H9 (cell line): ENCODE measurements around the gene HDDC2. TPM values are rescaled to one million over a fixed set of nuclear protein-coding genes. Genes with fewer than 3 reads are reported as not detected.

ENCODE experiments used
- DNase-seq: peaks from one replicate; pipeline ENCODE4 v3.0.0-alpha.2; 2017
- H2AFZ ChIP-seq: one replicate; pipeline ENCODE4 v1.6.1; 2013; ENCODE audit warnings: mild to moderate bottlenecking, low read length, control low read depth, moderate library complexity
- H2AK5ac ChIP-seq: 2 replicates; pipeline ENCODE4 v1.6.1; 2013; ENCODE audit warnings: low read length, control low read depth, mixed read lengths; ENCODE audit not compliant: insufficient read length
- H2BK120ac ChIP-seq: one replicate; pipeline ENCODE4 v1.6.1; 2013; ENCODE audit warnings: low read depth, mild to moderate bottlenecking, low read length, control low read depth, inconsistent platforms; ENCODE audit not compliant: poor library complexity, severe bottlenecking
- H2BK12ac ChIP-seq: 2 replicates; pipeline ENCODE4 v1.6.1; 2013; ENCODE audit warnings: low read length, control low read depth, mixed read lengths, low read depth; ENCODE audit not compliant: insufficient read length
- H2BK15ac ChIP-seq: 2 replicates; pipeline ENCODE4 v1.6.1; 2013; ENCODE audit warnings: low read depth, low read length, control low read depth
- H2BK20ac ChIP-seq: one replicate; pipeline ENCODE4 v1.6.1; 2013; ENCODE audit warnings: low read depth, mild to moderate bottlenecking, low read length, control low read depth, inconsistent platforms; ENCODE audit not compliant: poor library complexity, severe bottlenecking
- H2BK5ac ChIP-seq: 2 replicates; pipeline ENCODE4 v1.6.1; 2013; ENCODE audit warnings: low read length, control low read depth, mixed read lengths; ENCODE audit not compliant: insufficient read length
- H3K14ac ChIP-seq: 2 replicates; pipeline ENCODE4 v1.6.1; 2013; ENCODE audit warnings: low read length, control low read depth; ENCODE audit not compliant: insufficient read depth
- H3K18ac ChIP-seq: 2 replicates; pipeline ENCODE4 v1.6.1; 2013; ENCODE audit warnings: low read depth, mild to moderate bottlenecking, mixed read lengths, low read length, control low read depth; ENCODE audit not compliant: insufficient read length
- H3K23ac ChIP-seq: 2 replicates; pipeline ENCODE4 v1.6.1; 2013; ENCODE audit warnings: low read length, control low read depth, mixed read lengths, low read depth; ENCODE audit not compliant: insufficient read length
- H3K23me2 ChIP-seq: 2 replicates; pipeline ENCODE4 v1.6.1; 2013; ENCODE audit warnings: low read depth, mild to moderate bottlenecking, mixed read lengths, low read length, control low read depth; ENCODE audit not compliant: insufficient read length, poor library complexity, severe bottlenecking
- H3K27ac ChIP-seq: 2 replicates; pipeline ENCODE4 v1.5.1; 2013; ENCODE audit warnings: low read length, control low read depth, mixed read lengths, low read depth; ENCODE audit not compliant: insufficient read length
- H3K27me3 ChIP-seq: 2 replicates; pipeline ENCODE4 v1.6.1; 2013; ENCODE audit warnings: low read length, control low read depth, inconsistent platforms; ENCODE audit not compliant: insufficient read depth
- H3K4ac ChIP-seq: 2 replicates; pipeline ENCODE4 v1.6.1; 2013; ENCODE audit warnings: low read depth, mild to moderate bottlenecking, control low read depth, inconsistent platforms, low read length, moderate library complexity
- H3K4me1 ChIP-seq: 2 replicates; pipeline ENCODE4 v1.6.1; 2013; ENCODE audit warnings: low read length, control low read depth, inconsistent platforms; ENCODE audit not compliant: insufficient read depth
- H3K4me2 ChIP-seq: 2 replicates; pipeline ENCODE4 v1.6.1; 2013; ENCODE audit warnings: low read length, control low read depth, mixed read lengths; ENCODE audit not compliant: insufficient read length, insufficient read depth
- H3K56ac ChIP-seq: 2 replicates; pipeline ENCODE4 v1.6.1; 2013; ENCODE audit warnings: low read depth, mild to moderate bottlenecking, mixed read lengths, low read length, control low read depth; ENCODE audit not compliant: insufficient read length
- H3K79me1 ChIP-seq: 2 replicates; pipeline ENCODE4 v1.6.1; 2013; ENCODE audit warnings: low read depth, mild to moderate bottlenecking, moderate library complexity, low read length, control low read depth, inconsistent platforms; ENCODE audit not compliant: insufficient read depth, poor library complexity, severe bottlenecking
- H3K79me2 ChIP-seq: 2 replicates; pipeline ENCODE4 v1.6.1; 2013; ENCODE audit warnings: low read length, control low read depth, inconsistent platforms; ENCODE audit not compliant: insufficient read depth
- H3K9ac ChIP-seq: 2 replicates; pipeline ENCODE4 v1.6.1; 2013; ENCODE audit warnings: low read length, control low read depth, mixed read lengths; ENCODE audit not compliant: insufficient read length; ENCODE audit errors: extremely low read depth
- H3K9me3 ChIP-seq: one replicate; pipeline ENCODE4 v1.6.1; 2013; ENCODE audit warnings: low read depth, low read length, inconsistent platforms; ENCODE audit not compliant: control insufficient read depth
- H3T11ph ChIP-seq: one replicate; pipeline ENCODE4 v1.6.1; 2013; ENCODE audit warnings: mild to moderate bottlenecking, low read length, control low read depth, inconsistent platforms
- H4K20me1 ChIP-seq: one replicate; pipeline ENCODE4 v1.6.1; 2013; ENCODE audit not compliant: control insufficient read depth, insufficient read length, insufficient read depth
- H4K5ac ChIP-seq: 2 replicates; pipeline ENCODE4 v1.6.1; 2013; ENCODE audit warnings: low read depth, mild to moderate bottlenecking, mixed read lengths, low read length, control low read depth; ENCODE audit not compliant: insufficient read length
- H4K8ac ChIP-seq: replicated peaks from 2 replicates; pipeline ENCODE4 v1.6.1; 2013; ENCODE audit warnings: low read length, control low read depth, mixed read lengths, low read depth; ENCODE audit not compliant: insufficient read length
- H4K91ac ChIP-seq: 2 replicates; pipeline ENCODE4 v1.6.1; 2013; ENCODE audit warnings: low read depth, mild to moderate bottlenecking, moderate library complexity, mixed read lengths, low read length, control low read depth; ENCODE audit not compliant: insufficient read length
- H3K27ac Mint-ChIP-seq, 3 experiments: 2 replicates in 2 of 3; 3 replicates in 1 of 3; pipeline ENCODE4 v1.8.0; 2020 to 2021; ENCODE audit warnings: mixed read lengths in 3 of 3, mild to moderate bottlenecking in 1 of 3, moderate library complexity in 1 of 3
- H3K27me3 Mint-ChIP-seq: 2 replicates; pipeline ENCODE4 v1.8.0; 2021; ENCODE audit warnings: low read depth, mild to moderate bottlenecking, moderate library complexity, mixed read lengths
- H3K36me3 Mint-ChIP-seq, 3 experiments: 2 replicates in 2 of 3; 3 replicates in 1 of 3; pipeline ENCODE4 v1.8.0; 2020 to 2021; ENCODE audit warnings: low read depth in 3 of 3, mixed read lengths in 3 of 3; ENCODE audit not compliant: insufficient read depth in 1 of 3
- H3K4me1 Mint-ChIP-seq, 2 experiments: 2 replicates each; pipeline ENCODE4 v1.8.0; 2020; ENCODE audit warnings: mixed read lengths in 2 of 2
- H3K4me3 Mint-ChIP-seq, 2 experiments: 2 replicates in 1 of 2; 3 replicates in 1 of 2; pipeline ENCODE4 v1.8.0; 2020 to 2021; ENCODE audit warnings: mild to moderate bottlenecking in 2 of 2, mixed read lengths in 2 of 2, moderate library complexity in 1 of 2
- H3K9me3 Mint-ChIP-seq, 2 experiments: 2 replicates in 1 of 2; 3 replicates in 1 of 2; pipeline ENCODE4 v1.8.0; 2020; ENCODE audit warnings: mild to moderate bottlenecking in 2 of 2, mixed read lengths in 2 of 2, moderate library complexity in 1 of 2
- WGBS: extraction: QIAGEN DNeasy Blood & Tissue Kit; methylation state at CpG from one replicate; pipeline ENCODE4 v1.1.7; 2013; ENCODE audit warnings: missing lambda C conversion rate, low lambda C conversion rate, mixed read lengths; ENCODE audit not compliant: insufficient read length; ENCODE audit errors: extremely low coverage; 5-methylcytosine and 5-hydroxymethylcytosine counted together
- total RNA-seq: library from RNA; stranded (reverse); gene quantifications from 2 replicates; pipeline ENCODE4 v1.2.1, GENCODE V29; 2021
- TF ChIP-seq, protein P1 (sequence below): fragments of 200-600 bp; sonication (generic); conservative IDR thresholded peaks from 3 replicates; pipeline ENCODE4 v1.8.0; 2021; ENCODE audit warnings: antibody characterized with exemption, mild to moderate bottlenecking

The HDDC2 gene
- total RNA-seq, 1 experiment from 2014 or later, result 77.8 TPM

DNA sequence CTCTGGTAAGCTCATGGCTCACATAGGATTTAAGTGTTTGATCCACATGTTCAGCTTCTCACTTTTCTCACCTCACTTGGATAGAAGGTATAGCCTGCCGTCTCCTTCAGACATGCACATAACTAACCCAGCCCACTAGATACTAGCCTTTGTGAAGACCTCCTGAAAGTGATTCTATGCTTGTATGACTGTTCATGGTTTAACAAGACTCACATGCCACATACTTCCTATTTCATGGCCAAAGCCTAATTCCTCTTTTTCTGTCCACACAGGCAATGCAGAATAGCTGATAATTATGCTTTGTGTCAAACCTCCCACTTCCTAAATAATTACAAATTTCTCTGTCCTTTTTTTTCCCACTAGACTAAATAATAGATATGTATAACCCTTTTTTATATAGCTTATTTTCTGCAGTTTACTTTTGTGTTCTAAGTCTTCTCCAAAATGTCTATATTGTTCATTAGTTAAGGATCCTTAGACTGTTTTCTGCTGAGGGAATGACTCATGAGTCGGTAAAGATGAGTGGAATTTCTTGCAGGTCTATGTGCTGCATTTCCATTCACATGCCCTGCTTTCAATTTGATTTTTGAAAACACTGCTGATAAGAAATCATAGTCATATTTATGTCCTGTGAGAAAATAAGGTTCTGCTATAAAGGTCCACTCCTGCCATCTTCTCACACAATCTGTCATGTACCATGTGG lies 43.0 kb downstream of the HDDC2 start:
- Histone ChIP-seq H3K56ac (no peak overlapping the region), H3K27me3 (no peaks in the 10 kb centered on the region), H3K23ac (no peak overlapping the region), H3K14ac (no peak overlapping the region), H3K4me1 (no peaks in the 10 kb centered on the region), H2AFZ (no peak overlapping the region), H4K20me1 (no peaks in the 10 kb centered on the region), H3K4ac (no peak overlapping the region), H2AK5ac (no peak overlapping the region), H4K91ac (no peak overlapping the region), H2BK120ac (no peak overlapping the region), H3K9me3 (no peaks in the 10 kb centered on the region), H3K79me2 (no peaks in the 10 kb centered on the region; the same call in 1 of the 2 replicates), H2BK15ac (no peak overlapping the region), H3K9ac (no peak overlapping the region), H3K18ac (no peak overlapping the region), H2BK12ac (no peak overlapping the region), H3K27ac (no peak overlapping the region), H3K79me1 (no peaks in the 10 kb centered on the region), H3T11ph (no peak overlapping the region), H3K23me2 (no peaks in the 10 kb centered on the region), H4K5ac (no peak overlapping the region), H3K4me2 (no peak overlapping the region), H4K8ac (no peak overlapping the region), H2BK20ac (no peak overlapping the region), H2BK5ac (no peak overlapping the region)
- H3K9me3 Mint-ChIP-seq, result no peaks in the 10 kb centered on the region
- no CpG with 5 or more reads among the region's 2 CpGs for WGBS
- H3K4me3 Mint-ChIP-seq, result no peak overlapping the region
- TF ChIP-seq, protein P1, sequence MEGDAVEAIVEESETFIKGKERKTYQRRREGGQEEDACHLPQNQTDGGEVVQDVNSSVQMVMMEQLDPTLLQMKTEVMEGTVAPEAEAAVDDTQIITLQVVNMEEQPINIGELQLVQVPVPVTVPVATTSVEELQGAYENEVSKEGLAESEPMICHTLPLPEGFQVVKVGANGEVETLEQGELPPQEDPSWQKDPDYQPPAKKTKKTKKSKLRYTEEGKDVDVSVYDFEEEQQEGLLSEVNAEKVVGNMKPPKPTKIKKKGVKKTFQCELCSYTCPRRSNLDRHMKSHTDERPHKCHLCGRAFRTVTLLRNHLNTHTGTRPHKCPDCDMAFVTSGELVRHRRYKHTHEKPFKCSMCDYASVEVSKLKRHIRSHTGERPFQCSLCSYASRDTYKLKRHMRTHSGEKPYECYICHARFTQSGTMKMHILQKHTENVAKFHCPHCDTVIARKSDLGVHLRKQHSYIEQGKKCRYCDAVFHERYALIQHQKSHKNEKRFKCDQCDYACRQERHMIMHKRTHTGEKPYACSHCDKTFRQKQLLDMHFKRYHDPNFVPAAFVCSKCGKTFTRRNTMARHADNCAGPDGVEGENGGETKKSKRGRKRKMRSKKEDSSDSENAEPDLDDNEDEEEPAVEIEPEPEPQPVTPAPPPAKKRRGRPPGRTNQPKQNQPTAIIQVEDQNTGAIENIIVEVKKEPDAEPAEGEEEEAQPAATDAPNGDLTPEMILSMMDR, result no peak
- H3K27me3 Mint-ChIP-seq, result no peaks in the 10 kb centered on the region
- H3K27ac Mint-ChIP-seq, result no peak overlapping the region
- no peaks in the 10 kb centered on the region; a peak in 1 of 7 replicates for H3K36me3 Mint-ChIP-seq
- H3K4me1 Mint-ChIP-seq, result peaks cover 6% of the 10 kb centered on the region in 2 experiments; a peak in 3 of 4 replicates
- DNase-seq, result no peak
